Thyroid gland (tissue), 4 donors: Measurements from ENCODE around the gene SELENOF.

Source experiments
- POLR2A ChIP-seq, 2 donors: fragments of 450-650 bp; IDR thresholded peaks; one replicate each; pipeline ENCODE4 v1.6.1; 2017; ENCODE audit warnings: antibody characterized with exemption in 2 of 2, mild to moderate bottlenecking in 2 of 2, moderate library complexity in 1 of 2
- TF ChIP-seq, protein P1 (sequence below), 6 experiments: fragments of 200-600 bp in 3 of 6; fragments of 450-650 bp in 3 of 6; sonication (generic) in 3 of 6; IDR thresholded peaks; one replicate each; pipeline ENCODE4 v1.5.1; 2016 to 2019; ENCODE audit warnings: antibody characterized with exemption in 6 of 6, mild to moderate bottlenecking in 2 of 6, inconsistent platforms in 1 of 6, moderate library complexity in 1 of 6

GRCh38 chr1:86862920-86863319 is 51.0 kb downstream of the SELENOF start:
- TF ChIP-seq, protein P1, sequence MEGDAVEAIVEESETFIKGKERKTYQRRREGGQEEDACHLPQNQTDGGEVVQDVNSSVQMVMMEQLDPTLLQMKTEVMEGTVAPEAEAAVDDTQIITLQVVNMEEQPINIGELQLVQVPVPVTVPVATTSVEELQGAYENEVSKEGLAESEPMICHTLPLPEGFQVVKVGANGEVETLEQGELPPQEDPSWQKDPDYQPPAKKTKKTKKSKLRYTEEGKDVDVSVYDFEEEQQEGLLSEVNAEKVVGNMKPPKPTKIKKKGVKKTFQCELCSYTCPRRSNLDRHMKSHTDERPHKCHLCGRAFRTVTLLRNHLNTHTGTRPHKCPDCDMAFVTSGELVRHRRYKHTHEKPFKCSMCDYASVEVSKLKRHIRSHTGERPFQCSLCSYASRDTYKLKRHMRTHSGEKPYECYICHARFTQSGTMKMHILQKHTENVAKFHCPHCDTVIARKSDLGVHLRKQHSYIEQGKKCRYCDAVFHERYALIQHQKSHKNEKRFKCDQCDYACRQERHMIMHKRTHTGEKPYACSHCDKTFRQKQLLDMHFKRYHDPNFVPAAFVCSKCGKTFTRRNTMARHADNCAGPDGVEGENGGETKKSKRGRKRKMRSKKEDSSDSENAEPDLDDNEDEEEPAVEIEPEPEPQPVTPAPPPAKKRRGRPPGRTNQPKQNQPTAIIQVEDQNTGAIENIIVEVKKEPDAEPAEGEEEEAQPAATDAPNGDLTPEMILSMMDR (IDR thresholded peaks at IDR 0.05), result no peak
- TF ChIP-seq POLR2A (IDR thresholded peaks at IDR 0.05), result no peak
